Islet precursor cell (in vitro differentiated cells): Measurements from ENCODE around the gene ZNF740.

ENCODE experiments used
- DNase-seq: peaks from one replicate; pipeline ENCODE4 v3.0.0-alpha.2; 2018

The ZNF740 gene

DNA sequence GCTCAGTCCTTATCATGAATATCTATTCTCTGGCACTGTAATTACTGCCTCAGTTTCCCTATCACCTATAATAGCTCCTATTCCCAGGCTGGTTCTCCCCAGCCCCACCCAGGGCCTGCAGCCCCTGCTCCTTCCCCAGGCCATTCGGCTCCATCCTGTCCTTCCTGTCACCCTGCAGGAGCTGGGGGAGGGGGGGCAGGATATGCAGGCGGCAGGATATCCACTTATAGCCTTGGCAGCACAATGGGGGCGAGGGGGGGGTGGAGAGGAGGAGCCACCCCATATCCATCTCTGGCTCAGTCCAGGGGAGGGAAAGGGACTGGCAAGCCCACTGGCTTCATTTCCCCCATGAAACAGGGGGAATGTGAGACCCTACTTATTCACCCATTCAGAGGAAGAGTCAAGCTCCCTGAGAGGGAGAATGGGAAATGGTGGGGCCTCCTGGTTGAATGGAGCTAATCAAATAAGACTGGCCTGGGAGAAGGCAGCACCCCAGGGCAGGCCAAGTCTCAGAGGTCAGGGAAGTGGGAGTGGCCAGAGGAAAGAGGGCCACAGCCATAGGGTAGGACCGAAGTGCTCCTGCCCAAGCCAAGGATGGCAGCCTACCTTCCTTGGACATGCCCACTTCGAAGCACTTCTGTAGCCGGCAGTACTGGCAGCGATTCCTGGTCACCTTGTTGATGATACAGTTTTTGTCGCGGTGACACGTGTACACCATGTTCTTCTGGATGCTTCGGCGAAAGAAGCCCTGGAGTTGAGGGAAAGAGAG lies 34.3 kb downstream of the ZNF740 start:
- no peak for DNase-seq

- DNase-seq = no peak
Observed at GRCh38 chr12:53215497-53215896, 35.0 kb downstream of the ZNF740 start.

- DNase-seq = no peak
Observed at GRCh38 chr12:53217051-53217930, 36.8 kb downstream of the ZNF740 start.

- DNase-seq = no peak
Observed at GRCh38 chr12:53217931-53218307, 37.4 kb downstream of the ZNF740 start.

DNA sequence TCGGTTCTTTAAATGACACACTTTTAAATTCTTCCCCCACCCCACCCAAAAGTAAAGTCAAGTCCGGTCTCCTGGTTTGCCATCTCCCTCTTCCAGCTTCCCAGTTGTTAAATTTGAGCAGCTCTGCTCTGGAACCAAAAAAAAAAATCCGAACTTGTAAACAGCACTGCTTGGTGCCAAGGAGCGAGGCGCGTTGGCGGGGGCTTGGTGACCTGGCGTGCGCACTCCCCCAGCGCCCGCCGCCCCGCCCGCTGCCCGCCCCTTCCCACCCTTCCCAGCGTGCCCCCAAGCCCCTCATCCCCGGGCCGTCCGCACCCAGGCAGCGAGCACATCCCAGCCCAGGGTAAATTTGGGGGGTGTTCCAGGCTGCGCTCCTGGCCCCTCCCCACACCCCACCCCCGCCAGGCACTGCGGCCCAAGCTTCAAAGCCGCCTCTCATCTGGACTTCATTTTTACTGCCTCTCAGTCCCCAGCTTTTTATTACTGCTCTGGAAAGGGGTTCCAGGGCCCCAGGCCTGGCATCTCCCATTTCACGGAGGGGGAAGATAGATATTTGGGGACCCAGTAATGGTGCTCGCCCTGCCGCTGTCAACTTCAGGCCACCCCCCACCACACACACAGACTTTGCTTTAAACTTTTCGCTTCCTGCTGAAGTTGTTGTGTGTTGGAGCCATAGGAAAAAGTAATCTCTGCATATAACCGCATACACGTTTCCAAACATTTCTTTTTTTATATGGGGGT lies 38.2 kb downstream of the ZNF740 start:
- DNase-seq = no peak

GRCh38 chr12:53219292-53219955 lies 38.9 kb downstream of the ZNF740 start:
- no peak for DNase-seq

- DNase-seq = peak; percentile 84
Observed at GRCh38 chr12:53219956-53220693, 39.6 kb downstream of the ZNF740 start.

DNA sequence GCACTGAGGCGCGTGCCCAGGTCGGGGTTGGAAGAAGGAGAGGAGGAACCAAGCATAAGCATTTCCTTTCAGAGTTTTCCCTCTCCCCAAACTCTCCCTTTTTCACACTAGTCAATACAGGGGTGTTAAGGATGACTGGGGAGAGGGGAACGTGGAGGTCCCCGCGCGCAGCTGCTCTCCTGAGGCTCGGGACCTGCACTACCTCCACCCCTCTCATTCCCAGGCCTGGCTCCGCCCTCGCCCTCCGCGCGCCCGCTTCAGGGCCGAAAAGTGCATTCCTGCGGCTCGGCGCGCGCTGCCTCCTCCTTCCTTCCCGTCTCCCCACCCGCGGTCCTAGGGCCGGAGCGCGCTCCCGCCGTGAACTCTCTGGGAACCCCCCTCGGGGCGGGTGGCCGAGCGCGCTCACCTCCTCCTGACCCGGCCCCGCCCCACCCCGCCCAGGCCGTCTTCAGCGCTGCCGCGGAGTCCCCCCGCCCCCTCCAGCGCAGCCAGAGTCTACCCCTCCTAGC lies 40.2 kb downstream of the ZNF740 start:
- peak; percentile 99 for DNase-seq

- DNase-seq = peak; percentile 91
Observed at GRCh38 chr12:53221203-53222080, 40.9 kb downstream of the ZNF740 start.

- DNase-seq = no peak
Observed at GRCh38 chr12:53222170-53222721, 41.7 kb downstream of the ZNF740 start.

DNA sequence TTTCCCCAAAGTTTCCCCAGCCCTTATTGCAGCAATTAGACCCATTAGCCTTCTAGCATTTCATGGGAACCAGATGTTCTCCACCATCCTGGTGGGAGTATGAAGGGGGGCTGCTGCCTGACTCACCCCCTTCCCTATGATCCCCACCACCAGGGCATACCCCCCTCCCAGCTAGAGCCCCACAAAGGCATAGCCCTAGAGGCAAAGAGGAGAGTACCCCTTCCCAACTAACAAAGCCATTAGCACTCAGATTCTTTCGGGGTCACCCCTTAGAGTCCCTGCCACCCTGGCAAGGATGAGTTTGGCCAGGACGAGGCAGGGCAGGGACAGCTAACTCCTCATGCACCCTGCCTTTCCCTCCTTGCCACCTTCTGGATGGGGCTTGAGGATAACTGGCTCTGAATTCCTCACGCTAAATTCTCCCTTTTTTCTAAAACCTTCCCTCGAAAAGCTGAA lies 42.3 kb downstream of the ZNF740 start:
- DNase-seq = peak; percentile 60

DNA sequence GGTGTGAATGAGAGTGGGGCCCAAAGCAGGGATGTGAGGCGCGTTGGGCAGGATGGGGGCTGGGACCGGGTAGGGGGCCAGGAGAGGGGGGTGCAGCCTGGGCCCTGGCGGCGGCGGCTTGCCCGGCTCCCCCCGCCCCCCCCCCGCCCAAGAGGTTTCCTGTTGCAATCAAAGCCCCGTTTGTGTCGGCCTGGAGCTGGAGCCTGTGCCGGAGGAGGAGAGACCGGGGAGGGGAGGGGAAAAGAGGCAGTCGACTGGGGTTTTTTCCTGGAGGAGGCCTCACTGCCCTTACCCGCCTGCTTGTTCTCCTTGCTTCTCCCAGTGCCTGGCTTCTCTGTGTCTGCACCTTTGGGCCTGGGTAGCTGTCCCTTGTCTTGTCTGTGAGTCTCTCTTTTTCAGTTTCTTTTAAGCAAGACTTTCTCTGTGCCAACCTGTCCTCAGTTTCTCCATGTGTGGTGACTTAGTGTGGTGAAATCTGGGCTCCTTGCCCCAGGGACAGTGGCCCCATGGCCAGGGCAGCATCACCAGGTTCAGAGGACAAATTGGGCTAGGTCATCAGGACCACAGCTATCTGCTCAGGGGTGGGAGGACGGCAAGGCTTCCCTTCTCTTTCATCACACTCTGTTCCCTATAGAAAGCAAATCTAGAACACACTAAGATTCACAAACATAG lies 43.0 kb downstream of the ZNF740 start:
- peak; percentile 90 for DNase-seq

DNA sequence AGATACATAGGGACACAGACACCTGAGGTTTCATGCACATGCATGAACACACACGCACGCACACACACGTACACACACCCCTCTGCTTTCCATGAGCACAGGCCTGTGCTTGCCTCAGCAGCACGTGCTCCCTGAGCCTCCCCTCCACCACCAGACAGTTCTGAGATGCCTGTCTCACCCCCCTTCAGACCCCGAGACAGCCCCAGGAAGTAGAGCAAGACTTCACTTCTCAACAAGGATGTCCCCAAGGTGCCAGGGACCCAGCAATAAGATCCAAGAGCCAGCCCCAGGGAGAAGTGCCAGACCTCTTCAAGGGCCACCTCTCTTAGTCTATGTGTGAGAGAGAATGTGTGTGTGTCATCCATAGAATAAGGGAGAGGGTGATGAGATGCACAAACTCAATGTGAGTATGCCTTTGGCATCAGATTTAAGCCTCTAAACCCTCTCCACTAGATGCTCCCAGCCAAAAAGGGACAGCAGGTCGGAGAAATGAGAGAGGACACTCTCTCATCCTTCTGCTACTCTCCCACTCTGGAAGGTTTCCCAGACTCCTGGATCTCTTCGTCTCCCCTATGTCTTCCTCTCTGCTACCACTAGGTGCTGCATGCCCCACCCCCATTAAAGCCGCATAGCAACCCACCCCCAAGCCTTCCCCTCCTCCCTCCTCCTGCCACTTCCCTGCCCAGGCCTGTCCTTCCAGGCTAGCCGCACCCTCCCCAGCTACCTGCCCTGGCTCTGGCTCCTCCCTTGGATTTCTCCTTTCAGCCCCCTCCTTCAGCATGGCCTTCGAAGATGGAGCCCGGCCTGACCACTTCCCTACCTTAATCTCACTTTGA lies 43.8 kb downstream of the ZNF740 start:
- peak; percentile 95 for DNase-seq

DNA sequence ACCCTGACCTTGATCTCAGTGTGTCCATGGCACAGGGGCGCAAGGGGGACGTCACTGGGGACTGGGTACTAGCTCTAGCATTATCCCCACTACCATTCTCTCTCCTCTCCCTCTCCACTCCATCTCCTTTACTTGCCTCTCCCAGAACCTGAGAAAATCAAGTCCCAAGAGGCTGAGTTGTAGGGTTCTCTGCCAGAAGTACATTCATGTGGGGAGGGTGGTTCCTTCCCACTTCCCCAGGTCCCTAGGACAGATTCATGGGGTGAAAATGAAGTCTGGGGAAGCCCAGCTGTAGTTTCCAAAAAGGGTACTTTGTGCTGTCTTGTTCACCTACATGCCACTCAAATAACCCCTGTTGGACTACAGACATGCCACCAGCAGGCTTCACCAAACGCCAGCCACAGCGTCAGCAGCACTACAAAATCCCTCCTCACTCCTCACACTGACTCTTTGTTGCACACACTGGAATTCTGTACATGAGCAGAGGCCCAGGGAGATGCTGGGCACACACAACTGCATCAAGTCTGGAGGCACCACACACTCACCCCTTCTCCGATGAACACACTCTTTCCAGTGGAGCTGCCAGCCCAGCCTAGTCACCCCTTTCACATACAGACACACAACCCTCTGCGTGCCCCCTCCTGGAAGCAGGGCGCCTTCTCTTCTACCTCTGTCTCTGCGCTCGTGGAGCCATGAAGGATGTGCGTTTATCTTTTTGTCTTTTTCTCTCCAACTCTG lies 44.5 kb downstream of the ZNF740 start:
- peak; percentile 62 for DNase-seq

GRCh38 chr12:53225635-53226424 lies 45.3 kb downstream of the ZNF740 start:
- DNase-seq = peak; percentile 69

DNA sequence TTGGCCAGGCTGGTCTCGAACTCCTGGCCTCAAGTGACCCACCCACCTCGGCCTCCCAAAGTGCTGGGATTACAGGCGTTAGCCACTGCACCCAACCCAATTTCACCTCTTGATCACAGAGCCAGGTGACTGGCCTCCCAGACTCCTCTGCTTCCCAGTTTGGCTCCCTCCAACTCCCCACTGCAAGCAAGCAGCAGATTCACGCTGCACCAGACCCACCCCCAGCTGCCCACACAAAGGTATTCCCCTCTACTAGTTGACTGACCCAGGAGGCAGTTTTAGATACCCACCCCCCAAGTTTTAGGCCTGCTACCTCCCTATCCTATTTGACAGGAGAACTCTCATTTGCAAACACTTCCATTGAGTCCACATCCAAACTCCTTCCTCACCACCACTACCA lies 46.3 kb downstream of the ZNF740 start:
- DNase-seq = no peak

DNA sequence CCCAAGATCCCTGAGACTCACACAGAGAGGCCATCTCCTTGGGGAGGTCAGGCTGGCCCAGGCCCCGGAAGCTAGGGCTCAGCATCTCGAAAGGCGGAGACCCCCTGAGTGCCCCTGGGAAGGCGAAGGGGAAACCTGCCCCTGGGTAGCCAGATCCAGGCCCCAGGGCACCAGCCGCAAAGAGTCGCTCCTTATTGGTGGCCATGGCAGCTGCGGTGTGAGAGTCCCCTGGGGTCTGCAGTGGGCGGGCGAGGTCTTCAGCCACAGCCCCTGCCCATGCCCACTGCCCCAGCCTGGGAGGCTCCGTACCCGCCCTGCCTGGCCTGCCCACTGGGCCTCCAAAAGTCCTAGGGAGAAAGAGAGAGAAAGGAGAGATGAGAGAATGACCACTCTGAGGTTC lies 46.8 kb downstream of the ZNF740 start:
- peak; percentile 50 for DNase-seq
